Smooth muscle cell (in vitro differentiated cells): ENCODE measurements around the gene TSPAN10. TPM values are rescaled to one million over a fixed set of nuclear protein-coding genes. Genes with fewer than 3 reads are reported as not detected.

ENCODE experiments used
- DNase-seq: peaks from one replicate; lab custom pipeline; 2025; ENCODE audit not compliant: unreplicated experiment; lab: John Stamatoyannopoulos, UW
- H2AFZ ChIP-seq: fragments of 200-600 bp; sonication (generic); 2 replicates; pipeline ENCODE4 v1.6.0; 2016; ENCODE audit warnings: antibody characterized with exemption, low read depth, mild to moderate bottlenecking
- H3F3A ChIP-seq: fragments of 200-600 bp; sonication (generic); 2 replicates; pipeline ENCODE4 v1.6.0; 2017; ENCODE audit warnings: antibody characterized with exemption, low read depth
- H3K27ac ChIP-seq: fragments of 200-600 bp; sonication (generic); 2 replicates; pipeline ENCODE4 v1.5.1; 2016; ENCODE audit warnings: low read depth, mild to moderate bottlenecking
- H3K27me3 ChIP-seq: fragments of 200-600 bp; sonication (generic); 2 replicates; pipeline ENCODE4 v1.6.1; 2016; ENCODE audit warnings: low read depth, mild to moderate bottlenecking
- H3K36me3 ChIP-seq: fragments of 200-600 bp; sonication (generic); 2 replicates; pipeline ENCODE4 v1.5.1; 2016; ENCODE audit warnings: low read depth
- H3K4me1 ChIP-seq: fragments of 200-600 bp; sonication (generic); 2 replicates; pipeline ENCODE4 v1.5.1; 2016; ENCODE audit warnings: low read depth
- H3K4me2 ChIP-seq: fragments of 200-600 bp; sonication (generic); 2 replicates; pipeline ENCODE4 v1.6.0; 2016; ENCODE audit warnings: mild to moderate bottlenecking
- H3K4me3 ChIP-seq: fragments of 200-600 bp; sonication (generic); 2 replicates; pipeline ENCODE4 v1.5.1; 2016; ENCODE audit warnings: mild to moderate bottlenecking
- H3K79me2 ChIP-seq: fragments of 200-600 bp; sonication (generic); 2 replicates; pipeline ENCODE4 v1.6.0; 2016; ENCODE audit warnings: low read depth, mild to moderate bottlenecking
- H3K9ac ChIP-seq: fragments of 200-600 bp; sonication (generic); 2 replicates; pipeline ENCODE4 v1.6.0; 2016; ENCODE audit warnings: low read depth
- H3K9me3 ChIP-seq: fragments of 200-600 bp; sonication (generic); replicated peaks from 2 replicates; pipeline ENCODE4 v1.5.1; 2016; ENCODE audit warnings: low read depth
- H4K20me1 ChIP-seq: fragments of 200-600 bp; sonication (generic); 2 replicates; pipeline ENCODE4 v1.6.0; 2016; ENCODE audit warnings: low read depth
- CTCF ChIP-seq: fragments of 200-600 bp; sonication (generic); IDR thresholded peaks from 2 replicates; pipeline ENCODE4 v1.5.1; 2017; ENCODE audit warnings: borderline replicate concordance, mild to moderate bottlenecking, antibody characterized with exemption; ENCODE audit not compliant: insufficient read depth, poor library complexity, severe bottlenecking
- WGBS: methylation state at CpG from one replicate; pipeline ENCODE4 v1.1.7; 2016; ENCODE audit warnings: low lambda C conversion rate; 5-methylcytosine and 5-hydroxymethylcytosine counted together
- polyA plus RNA-seq: library from polyadenylated mRNA; unstranded; fragments of >200 nt; fragmentation: Nextera tagmentation; extraction: Ambion mirVana; gene quantifications from 2 replicates; pipeline ENCODE4 v1.2.1, GENCODE V29; 2016
- total RNA-seq: library from RNA; depleted of rRNA; stranded (reverse); fragments of >200 nt; gene quantifications from 2 replicates; pipeline ENCODE4 v1.2.3, GENCODE V29; 2014

The TSPAN10 gene
- total and polyA plus RNA-seq, 2 experiments from 2014 or later = 0.67 to 1.2 TPM

- Histone ChIP-seq H3K36me3 (no peaks in the 10 kb centered on the region), H3K9me3 (no peaks in the 10 kb centered on the region), H3K4me2 (no peak overlapping the region), H4K20me1 (peaks cover 82% of the 10 kb centered on the region), H2AFZ (no peak overlapping the region), H3K9ac (no peak overlapping the region), H3K79me2 (peaks cover 32% of the 10 kb centered on the region), H3K27ac (no peak overlapping the region), H3K27me3 (no peaks in the 10 kb centered on the region), H3F3A (no peaks in the 10 kb centered on the region), H3K4me1 (no peaks in the 10 kb centered on the region), H3K4me3 (no peak overlapping the region)
- DNase-seq = no peak
- TF ChIP-seq CTCF = no peak
- 96% methylated on average over 16 of the region's 18 CpGs for WGBS
Measured at GRCh38 chr17:81691196-81691595, 54.2 kb downstream of the TSPAN10 start.

- 99% methylated on average over 20 of the region's 20 CpGs for WGBS
- no peak for DNase-seq
- no peak overlapping the region for H3K4me3 ChIP-seq
Measured at GRCh38 chr17:81691608-81692007, 54.6 kb downstream of the TSPAN10 start.

GRCh38 chr17:81693509-81694210 is 56.7 kb downstream of the TSPAN10 start:
- Histone ChIP-seq H3K79me2 (peaks cover 22% of the 10 kb centered on the region), H3K27ac (no peak overlapping the region), H3K36me3 (no peaks in the 10 kb centered on the region), H3K4me3 (no peak overlapping the region), H4K20me1 (peaks cover 68% of the 10 kb centered on the region), H3K4me2 (no peak overlapping the region), H3K27me3 (no peaks in the 10 kb centered on the region), H3F3A (peaks cover 3% of the 10 kb centered on the region), H2AFZ (no peak overlapping the region), H3K9me3 (no peaks in the 10 kb centered on the region), H3K9ac (no peak overlapping the region), H3K4me1 (no peaks in the 10 kb centered on the region)
- no peak for TF ChIP-seq CTCF
- no peak for DNase-seq
- WGBS = 93% methylated on average over 18 of the region's 35 CpGs

More at GRCh38 chr17:81691608-81692007, 54.6 kb downstream of the TSPAN10 start:
- no peak for TF ChIP-seq CTCF
- H3K36me3 ChIP-seq = no peaks in the 10 kb centered on the region
- no peak overlapping the region for H2AFZ ChIP-seq
- H3K27me3 ChIP-seq = no peaks in the 10 kb centered on the region
- H3F3A ChIP-seq = no peaks in the 10 kb centered on the region
- H4K20me1 ChIP-seq = peaks cover 78% of the 10 kb centered on the region
- H3K79me2 ChIP-seq = peaks cover 28% of the 10 kb centered on the region
- H3K9me3 ChIP-seq = no peaks in the 10 kb centered on the region
- H3K4me2 ChIP-seq = no peak overlapping the region
- H3K4me1 ChIP-seq = no peaks in the 10 kb centered on the region
- no peak overlapping the region for H3K27ac ChIP-seq
- no peak overlapping the region for H3K9ac ChIP-seq

DNA sequence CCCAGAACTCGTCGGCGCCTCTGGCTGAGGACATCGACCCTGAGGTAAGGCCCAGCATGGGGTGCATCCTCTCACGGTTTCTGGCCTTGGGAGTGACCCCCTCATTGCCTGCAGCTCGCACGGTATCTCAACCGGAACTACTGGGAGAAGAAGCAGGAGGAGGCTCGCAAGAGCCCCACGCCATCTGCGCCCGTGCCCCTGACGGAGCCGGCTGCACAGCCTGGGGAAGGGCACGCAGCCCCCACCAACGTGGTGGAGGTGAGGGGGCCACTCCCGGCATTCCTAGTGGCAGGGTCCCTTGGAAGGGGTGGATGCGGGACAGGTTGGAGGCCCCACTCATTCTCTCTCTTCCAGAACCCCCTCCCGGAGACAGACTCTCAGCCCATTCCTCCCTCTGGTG is 57.8 kb downstream of the TSPAN10 start:
- H3K27ac ChIP-seq = no peak overlapping the region
- no peak overlapping the region for H2AFZ ChIP-seq
- H3K9me3 ChIP-seq = no peaks in the 10 kb centered on the region
- peaks cover 3% of the 10 kb centered on the region for H3F3A ChIP-seq
- no peak for TF ChIP-seq CTCF
- H3K4me3 ChIP-seq = no peak overlapping the region
- peaks cover 62% of the 10 kb centered on the region for H4K20me1 ChIP-seq
- H3K79me2 ChIP-seq = peaks cover 25% of the 10 kb centered on the region
- H3K27me3 ChIP-seq = no peaks in the 10 kb centered on the region
- no peaks in the 10 kb centered on the region for H3K36me3 ChIP-seq
- no peak for DNase-seq
- H3K4me2 ChIP-seq = no peak overlapping the region
- no peak overlapping the region for H3K9ac ChIP-seq
- H3K4me1 ChIP-seq = no peaks in the 10 kb centered on the region
- over 99% methylated on average over 17 of the region's 19 CpGs for WGBS
